Peyer's patch (tissue), 4 donors: ENCODE data around the gene CSNK1A1.

Experiments used
- POLR2A ChIP-seq, 2 donors: fragments of 450-650 bp; IDR thresholded peaks; one replicate each; pipeline ENCODE4 v1.5.1; 2017; ENCODE audit warnings: antibody characterized with exemption in 2 of 2, mild to moderate bottlenecking in 2 of 2, moderate library complexity in 2 of 2
- TF ChIP-seq, protein P1 (sequence below), 6 experiments: fragments of 450-650 bp in 4 of 6; fragments of 200-600 bp in 2 of 6; sonication (generic) in 1 of 6; IDR thresholded peaks; one replicate each; pipeline ENCODE4 v1.5.1; 2017 to 2019; ENCODE audit warnings: antibody characterized with exemption in 6 of 6, mild to moderate bottlenecking in 3 of 6, moderate library complexity in 1 of 6

DNA sequence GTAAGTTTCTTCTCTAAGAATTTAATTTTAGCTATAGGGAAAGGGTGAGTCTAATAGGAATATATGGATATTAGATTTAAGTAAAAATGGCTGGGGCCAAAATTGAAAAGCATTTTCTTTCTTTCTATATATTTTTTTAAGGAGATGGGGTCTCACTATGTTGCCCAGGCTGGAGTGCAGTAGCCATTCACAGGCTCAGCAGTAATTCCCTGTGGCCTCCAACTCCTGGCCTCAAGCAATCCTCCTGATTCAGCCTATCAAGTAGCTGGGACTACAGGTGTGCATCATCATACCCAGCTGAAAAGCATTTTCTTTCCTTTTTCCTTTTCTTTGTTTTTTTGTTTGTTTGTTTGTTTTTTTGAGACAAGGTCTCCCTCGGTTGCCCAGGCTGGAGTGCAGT is 41.1 kb downstream of the CSNK1A1 start:
- no peak for TF ChIP-seq POLR2A (IDR thresholded peaks at IDR 0.05)
- TF ChIP-seq, protein P1, sequence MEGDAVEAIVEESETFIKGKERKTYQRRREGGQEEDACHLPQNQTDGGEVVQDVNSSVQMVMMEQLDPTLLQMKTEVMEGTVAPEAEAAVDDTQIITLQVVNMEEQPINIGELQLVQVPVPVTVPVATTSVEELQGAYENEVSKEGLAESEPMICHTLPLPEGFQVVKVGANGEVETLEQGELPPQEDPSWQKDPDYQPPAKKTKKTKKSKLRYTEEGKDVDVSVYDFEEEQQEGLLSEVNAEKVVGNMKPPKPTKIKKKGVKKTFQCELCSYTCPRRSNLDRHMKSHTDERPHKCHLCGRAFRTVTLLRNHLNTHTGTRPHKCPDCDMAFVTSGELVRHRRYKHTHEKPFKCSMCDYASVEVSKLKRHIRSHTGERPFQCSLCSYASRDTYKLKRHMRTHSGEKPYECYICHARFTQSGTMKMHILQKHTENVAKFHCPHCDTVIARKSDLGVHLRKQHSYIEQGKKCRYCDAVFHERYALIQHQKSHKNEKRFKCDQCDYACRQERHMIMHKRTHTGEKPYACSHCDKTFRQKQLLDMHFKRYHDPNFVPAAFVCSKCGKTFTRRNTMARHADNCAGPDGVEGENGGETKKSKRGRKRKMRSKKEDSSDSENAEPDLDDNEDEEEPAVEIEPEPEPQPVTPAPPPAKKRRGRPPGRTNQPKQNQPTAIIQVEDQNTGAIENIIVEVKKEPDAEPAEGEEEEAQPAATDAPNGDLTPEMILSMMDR (IDR thresholded peaks at IDR 0.05), result no peak
